ENCODE measurements around the gene CARS2.
"Not testable (repeated sequence)": the region's sequence is repeated elsewhere in the genome, so short reads cannot be mapped to it uniquely, and the experiment has no call there.

The CARS2 gene

GRCh38 chr13:110636053-110636475, 69.9 kb downstream of the CARS2 start:
- Histone ChIP-seq H3K27ac (no peak overlapping the region), H3K4me3 (ENCODE audit: low read depth in 1 of 2, low read length in 1 of 2) (no peak overlapping the region), H3K9me3 (no peaks in the 10 kb centered on the region), H3K4me1 (ENCODE audit: control insufficient read depth in 1 of 2, insufficient read depth in 1 of 2, low read depth in 1 of 2, low read length in 1 of 2) (no peaks in the 10 kb centered on the region), H3K36me3 (peaks cover 67% of the 10 kb centered on the region), H3K27me3 (no peaks in the 10 kb centered on the region)
- TF ChIP-seq CTCF (IDR thresholded peaks at IDR 0.05), result no peak

- peaks cover 61% of the 10 kb centered on the region for H3K36me3 ChIP-seq
- H3K27me3 ChIP-seq, result no peaks in the 10 kb centered on the region
- no peak overlapping the region for H3K27ac ChIP-seq
- no peak for TF ChIP-seq CTCF (IDR thresholded peaks at IDR 0.05)
- no peak overlapping the region for H3K4me3 ChIP-seq (ENCODE audit: low read depth in 1 of 2, low read length in 1 of 2)
- H3K9me3 ChIP-seq, result no peaks in the 10 kb centered on the region
- no peaks in the 10 kb centered on the region for H3K4me1 ChIP-seq (ENCODE audit: control insufficient read depth in 1 of 2, insufficient read depth in 1 of 2, low read depth in 1 of 2, low read length in 1 of 2)
These were observed 70.4 kb downstream of the CARS2 start for GRCh38 chr13:110635405-110636002.

GRCh38 chr13:110634558-110634957, 71.4 kb downstream of the CARS2 start:
- Histone ChIP-seq H3K4me1 (ENCODE audit: control insufficient read depth in 1 of 2, insufficient read depth in 1 of 2, low read depth in 1 of 2, low read length in 1 of 2) (no peaks in the 10 kb centered on the region), H3K4me3 (ENCODE audit: low read depth in 1 of 2, low read length in 1 of 2) (no peak overlapping the region), H3K27ac (no peak overlapping the region), H3K9me3 (no peaks in the 10 kb centered on the region), H3K27me3 (no peaks in the 10 kb centered on the region), H3K36me3 (peaks cover 52% of the 10 kb centered on the region)
- no peak for TF ChIP-seq CTCF (IDR thresholded peaks at IDR 0.05)

- no peak overlapping the region for H3K4me3 ChIP-seq (ENCODE audit: low read depth in 1 of 2, low read length in 1 of 2)
- no peak overlapping the region for H3K27ac ChIP-seq
- TF ChIP-seq CTCF (IDR thresholded peaks at IDR 0.05), result no peak
- peaks cover 44% of the 10 kb centered on the region for H3K36me3 ChIP-seq
- no peaks in the 10 kb centered on the region for H3K9me3 ChIP-seq
- no peaks in the 10 kb centered on the region for H3K4me1 ChIP-seq (ENCODE audit: control insufficient read depth in 1 of 2, insufficient read depth in 1 of 2, low read depth in 1 of 2, low read length in 1 of 2)
- H3K27me3 ChIP-seq, result no peaks in the 10 kb centered on the region
These were observed 72.1 kb downstream of the CARS2 start for GRCh38 chr13:110633776-110634175.

- peaks cover 29% of the 10 kb centered on the region for H3K36me3 ChIP-seq
- H3K27me3 ChIP-seq; H3K4me3 ChIP-seq (ENCODE audit: low read depth in 1 of 2, low read length in 1 of 2); H3K27ac ChIP-seq; H3K4me1 ChIP-seq (ENCODE audit: control insufficient read depth in 1 of 2, insufficient read depth in 1 of 2, low read depth in 1 of 2, low read length in 1 of 2); H3K9me3 ChIP-seq: not testable (repeated sequence)
These were observed 73.7 kb downstream of the CARS2 start for GRCh38 chr13:110632255-110632654.

GRCh38 chr13:110630566-110631119, 75.3 kb downstream of the CARS2 start:
- no peak overlapping the region for H3K4me3 ChIP-seq (ENCODE audit: low read depth in 1 of 2, low read length in 1 of 2)
- H3K36me3 ChIP-seq, result peaks cover 13% of the 10 kb centered on the region
- no peak for TF ChIP-seq CTCF (IDR thresholded peaks at IDR 0.05)
- H3K27ac ChIP-seq, result no peak overlapping the region
- H3K4me1 ChIP-seq (ENCODE audit: control insufficient read depth in 1 of 2, insufficient read depth in 1 of 2, low read depth in 1 of 2, low read length in 1 of 2), result no peaks in the 10 kb centered on the region
- no peaks in the 10 kb centered on the region for H3K9me3 ChIP-seq
- H3K27me3 ChIP-seq, result no peaks in the 10 kb centered on the region
